GDM1 (cell line): ENCODE data around the gene UBB.

Experiments used
- DNase-seq: peaks from one replicate; lab custom pipeline; 2025; lab: John Stamatoyannopoulos, UW

The UBB gene

DNA sequence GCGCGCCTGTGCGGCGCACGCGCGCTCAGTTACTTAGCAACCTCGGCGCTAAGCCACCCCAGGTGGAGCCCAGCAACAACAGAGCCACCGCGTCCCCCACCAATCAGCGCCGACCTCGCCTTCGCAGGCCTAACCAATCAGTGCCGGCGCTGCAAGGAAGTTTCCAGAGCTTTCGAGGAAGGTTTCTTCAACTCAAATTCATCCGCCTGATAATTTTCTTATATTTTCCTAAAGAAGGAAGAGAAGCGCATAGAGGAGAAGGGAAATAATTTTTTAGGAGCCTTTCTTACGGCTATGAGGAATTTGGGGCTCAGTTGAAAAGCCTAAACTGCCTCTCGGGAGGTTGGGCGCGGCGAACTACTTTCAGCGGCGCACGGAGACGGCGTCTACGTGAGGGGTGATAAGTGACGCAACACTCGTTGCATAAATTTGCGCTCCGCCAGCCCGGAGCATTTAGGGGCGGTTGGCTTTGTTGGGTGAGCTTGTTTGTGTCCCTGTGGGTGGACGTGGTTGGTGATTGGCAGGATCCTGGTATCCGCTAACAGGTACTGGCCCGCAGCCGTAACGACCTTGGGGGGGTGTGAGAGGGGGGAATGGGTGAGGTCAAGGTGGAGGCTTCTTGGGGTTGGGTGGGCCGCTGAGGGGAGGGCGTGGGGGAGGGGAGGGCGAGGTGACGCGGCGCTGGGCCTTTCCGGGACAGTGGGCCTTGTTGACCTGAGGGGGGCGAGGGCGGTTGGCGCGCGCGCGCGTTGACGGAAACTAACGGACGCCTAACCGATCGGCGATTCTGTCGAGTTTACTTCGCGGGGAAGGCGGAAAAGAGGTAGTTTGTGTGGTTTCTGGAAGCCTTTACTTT, at the start of gene UBB:
Gene UBB (plus strand): TSS at position 452 of the 856 bp plus-strand sequence. CDS start 817 bp downstream, outside the sequence.
- DNase-seq, result peak; percentile 88

DNA sequence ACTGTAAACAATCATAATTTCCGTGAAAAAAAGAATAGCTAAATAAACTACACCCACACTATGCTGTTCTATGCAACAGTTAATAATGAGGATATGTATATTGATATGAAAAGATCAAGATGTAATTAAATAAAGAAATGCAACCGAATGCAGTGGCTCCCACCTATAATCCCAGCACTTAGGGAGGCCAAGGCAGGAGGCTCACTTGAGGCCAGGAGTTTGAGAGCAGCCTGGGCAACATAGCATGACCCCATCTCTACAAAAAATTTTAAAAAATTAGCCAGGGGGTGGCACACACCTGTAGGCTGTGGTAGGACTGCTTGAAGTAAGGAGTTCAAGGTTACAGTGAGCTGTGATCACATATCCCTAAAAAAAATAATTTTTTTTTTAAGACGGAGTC, 42.5 kb upstream of the UBB start:
- DNase-seq, result no peak

DNA sequence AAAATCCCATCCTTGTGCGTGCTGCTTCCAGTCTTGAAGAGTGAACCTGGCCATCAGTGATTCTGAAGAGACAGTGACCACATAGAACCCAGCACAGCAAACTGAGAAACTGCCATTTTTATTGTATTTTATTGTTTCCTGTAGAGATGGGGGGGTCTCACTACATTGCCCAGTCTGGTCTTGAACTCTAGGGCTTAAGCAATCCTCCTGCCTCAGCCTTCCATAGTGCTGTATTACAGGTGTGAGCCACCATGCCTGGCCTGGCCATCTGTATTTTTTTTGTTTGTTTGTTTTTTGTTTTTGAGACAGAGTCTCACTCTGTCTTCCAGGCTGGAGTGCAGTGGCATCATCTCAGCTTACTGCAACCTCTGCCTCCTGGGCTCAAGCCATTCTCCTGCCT, 41.5 kb upstream of the UBB start:
- DNase-seq, result no peak

DNA sequence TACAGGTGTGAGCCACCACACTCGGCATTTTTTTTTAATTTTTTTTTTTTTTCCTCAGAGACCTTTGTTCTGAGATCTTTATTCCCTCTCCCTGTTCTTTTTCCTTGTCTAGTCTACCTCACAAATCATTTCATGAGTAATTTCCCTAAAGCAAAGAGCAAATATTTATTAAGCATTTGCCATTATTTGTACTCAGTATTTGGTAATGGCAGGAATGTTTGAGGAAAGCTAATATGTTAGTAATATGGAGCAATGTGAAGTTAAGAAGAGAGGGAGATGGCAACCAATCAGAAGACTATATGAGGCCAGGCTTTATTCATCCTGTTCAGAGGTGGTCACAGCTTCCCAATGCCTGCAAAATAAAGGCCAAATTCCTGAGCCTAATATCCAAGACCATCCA, 40.9 kb upstream of the UBB start:
- DNase-seq, result no peak

DNA sequence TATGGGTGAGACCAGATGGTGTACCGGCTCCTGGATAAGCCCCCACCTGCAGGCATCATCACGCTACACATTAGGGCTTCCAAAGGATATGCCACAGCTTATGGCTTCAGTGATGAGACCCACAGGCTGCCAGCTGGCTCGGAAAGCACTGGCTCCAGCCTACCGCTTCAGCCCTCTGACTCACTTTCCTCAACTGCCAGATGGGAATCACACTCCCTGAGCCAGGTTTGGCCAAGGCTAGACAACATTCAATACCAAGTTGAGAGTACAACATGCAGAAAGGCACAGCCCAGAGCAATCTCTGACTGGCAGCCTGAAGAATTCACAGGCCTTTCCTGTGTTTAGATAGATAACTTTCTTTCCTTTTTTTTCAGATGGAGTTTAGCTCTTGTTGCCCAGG, 37.9 kb upstream of the UBB start:
- DNase-seq, result no peak

DNA sequence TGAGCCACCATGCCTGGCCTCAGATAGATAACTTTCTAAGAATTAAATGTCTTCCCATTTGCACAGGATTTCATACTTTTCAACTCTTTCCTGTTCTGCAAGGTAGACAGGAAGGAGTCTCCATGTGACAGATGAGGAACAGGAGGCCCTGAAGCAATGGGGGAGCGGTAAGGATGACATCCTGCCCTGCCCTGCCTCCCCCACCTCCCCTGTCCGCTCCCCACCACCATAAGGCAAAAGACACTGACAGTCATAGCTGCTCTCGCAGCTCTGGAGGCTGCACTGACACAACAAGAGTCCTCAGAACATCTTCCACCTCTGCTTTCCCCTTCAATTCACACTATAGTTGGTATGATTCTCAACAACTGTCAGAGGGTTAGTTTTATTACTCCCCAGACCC, 37.3 kb upstream of the UBB start:
- DNase-seq, result no peak

DNA sequence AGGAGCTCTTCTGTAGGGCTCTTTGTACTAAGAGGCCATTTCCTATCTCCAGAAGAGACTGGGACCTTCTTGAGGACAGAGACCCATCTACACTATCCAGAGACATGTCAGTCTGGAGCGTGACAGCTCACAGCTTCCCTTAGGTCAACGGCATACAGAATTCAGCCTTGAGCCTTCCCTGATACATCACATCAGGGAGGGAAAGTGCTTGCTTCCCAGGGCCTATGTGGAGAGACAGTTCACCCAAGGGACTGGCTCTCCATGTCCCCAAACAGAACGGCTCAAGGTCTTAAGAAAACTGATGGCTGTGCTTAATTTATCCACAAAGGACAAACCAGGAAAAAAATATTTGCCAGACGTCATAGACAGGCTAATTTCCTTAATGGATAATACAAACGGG, 35.3 kb upstream of the UBB start:
- no peak for DNase-seq

DNA sequence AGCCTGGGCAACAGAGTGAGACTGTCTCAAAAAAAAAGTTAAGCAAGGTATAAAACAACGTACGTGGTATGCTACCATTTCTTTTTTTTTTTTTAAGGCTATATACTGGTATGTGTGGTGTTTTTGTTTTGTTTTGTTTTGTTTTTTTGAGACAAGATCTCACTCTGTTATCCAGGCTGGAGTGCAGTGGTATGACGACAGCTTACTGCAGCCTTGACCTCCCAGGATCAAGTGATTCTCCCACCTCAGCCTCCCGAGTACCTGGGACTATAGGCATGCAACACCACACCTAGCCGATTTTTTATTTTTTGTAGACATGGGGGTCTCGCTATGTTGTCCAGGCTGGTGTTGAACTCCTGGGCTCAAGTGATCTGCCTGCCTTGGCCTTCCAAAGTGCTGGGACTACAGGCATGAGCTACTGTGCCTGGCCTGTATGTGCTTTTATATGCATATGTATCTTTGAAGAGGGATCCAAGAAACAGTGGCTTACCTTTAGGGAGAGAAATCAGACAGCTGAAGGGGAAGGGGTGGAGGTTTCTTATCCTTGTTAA, 34.1 kb upstream of the UBB start:
- DNase-seq, result no peak

DNA sequence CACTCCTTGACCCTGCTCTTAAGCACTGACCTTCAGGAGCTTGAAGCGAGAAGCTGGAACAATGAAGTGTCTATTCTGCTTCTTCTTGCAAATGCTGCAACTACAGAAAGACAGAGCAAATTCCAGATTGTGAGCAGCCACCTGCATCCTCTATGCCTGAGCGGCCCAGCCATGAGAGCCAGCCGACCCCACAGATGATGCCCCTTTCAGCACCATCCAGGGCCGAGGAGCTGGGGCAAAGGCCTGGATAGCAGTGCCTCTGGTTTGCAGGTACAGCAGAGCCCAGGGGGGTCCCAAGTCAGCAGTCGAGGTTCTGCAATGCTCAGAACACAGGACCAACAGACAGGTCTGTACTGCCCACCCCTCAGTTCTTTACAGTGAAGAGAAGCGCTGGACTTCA, 32.3 kb upstream of the UBB start:
- DNase-seq, result no peak

DNA sequence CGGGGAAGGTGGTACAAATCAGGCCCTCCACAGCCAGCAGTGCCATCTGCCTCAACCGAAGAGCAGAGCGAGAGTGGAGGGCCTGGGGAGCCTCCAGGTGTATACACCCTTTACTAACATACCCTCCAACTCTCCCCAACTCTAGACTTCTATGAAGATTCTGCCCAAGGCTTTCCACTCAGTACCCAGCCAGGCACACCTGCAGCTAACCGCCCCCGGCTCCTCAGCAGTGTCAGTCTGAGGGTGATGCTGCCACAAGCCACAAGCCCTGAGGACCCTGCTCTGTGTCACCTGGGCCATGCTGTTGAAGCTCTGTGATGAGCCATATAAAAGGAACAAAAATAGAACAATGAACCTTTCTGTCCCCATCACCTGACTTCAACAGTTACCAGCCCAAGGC, 31.5 kb upstream of the UBB start:
- no peak for DNase-seq

DNA sequence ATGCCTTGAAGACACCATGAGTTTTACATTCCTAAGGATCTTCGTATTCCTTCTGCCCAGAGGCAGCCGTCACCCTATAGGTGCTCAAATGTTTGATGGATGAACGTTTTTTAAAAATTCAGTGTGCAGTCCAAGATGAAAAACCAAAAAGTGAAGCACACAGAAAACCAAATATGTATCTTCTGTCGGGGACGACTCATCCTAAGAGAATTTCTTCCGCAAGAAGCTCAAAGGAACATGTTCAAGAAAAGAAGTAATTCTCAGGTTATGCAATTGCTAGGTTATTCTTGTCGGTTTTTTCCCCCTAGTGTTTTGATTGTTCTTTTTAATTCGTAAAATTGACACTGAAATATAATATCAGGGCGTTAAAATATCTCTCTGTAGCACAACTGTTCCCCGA, 29.1 kb upstream of the UBB start:
- DNase-seq, result no peak

DNA sequence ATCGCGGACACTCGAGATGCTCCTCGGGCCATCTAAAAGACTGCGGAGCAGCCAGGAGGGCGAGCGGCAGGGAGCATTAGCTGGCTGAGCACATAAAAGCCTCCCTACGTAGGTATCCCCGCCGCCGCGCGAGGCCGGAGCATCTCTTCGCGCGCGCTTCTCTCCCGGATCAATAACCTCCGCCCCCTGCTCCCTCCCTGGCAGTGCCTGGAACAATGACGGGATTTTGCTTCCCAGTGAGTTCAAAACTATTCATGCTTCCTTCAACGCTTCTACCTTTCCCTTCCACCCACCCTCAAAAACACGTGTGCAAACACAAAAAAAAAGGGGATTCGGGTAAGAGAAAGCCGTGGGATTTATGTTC, 28.6 kb upstream of the UBB start:
- DNase-seq, result no peak

DNA sequence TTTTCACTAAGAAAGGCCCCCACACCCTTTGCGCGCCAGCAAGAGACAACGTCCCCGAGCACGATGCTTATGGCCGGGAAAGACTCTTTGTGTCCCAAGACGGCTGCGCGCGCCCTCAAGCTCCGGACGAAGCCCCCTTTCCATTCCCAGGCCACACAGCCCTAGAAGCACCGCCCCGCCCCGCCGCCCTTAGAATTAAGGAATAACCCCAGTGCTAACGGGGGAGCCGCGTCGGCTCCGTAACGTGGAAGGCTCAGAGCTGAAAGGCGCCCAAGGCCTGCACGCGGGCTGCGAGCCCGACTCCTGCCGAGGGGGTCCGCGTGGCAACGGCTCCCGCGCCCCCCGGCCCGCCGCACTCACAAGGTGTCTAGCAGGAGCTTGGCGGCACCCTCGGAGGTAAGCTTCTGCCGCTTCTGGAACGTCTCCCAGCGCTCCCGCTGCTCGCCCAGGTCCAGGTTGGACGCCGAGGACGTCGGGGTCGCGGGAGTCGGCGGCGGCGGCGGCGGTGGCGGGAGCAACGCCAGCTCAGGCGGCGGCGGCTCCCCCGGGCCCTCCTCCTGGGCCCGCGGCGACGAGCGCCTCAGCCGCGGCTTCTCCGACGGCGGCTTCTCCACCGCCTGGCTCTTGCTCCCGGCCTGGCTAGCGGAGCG, 28.1 kb upstream of the UBB start:
- DNase-seq, result peak; percentile 54

DNA sequence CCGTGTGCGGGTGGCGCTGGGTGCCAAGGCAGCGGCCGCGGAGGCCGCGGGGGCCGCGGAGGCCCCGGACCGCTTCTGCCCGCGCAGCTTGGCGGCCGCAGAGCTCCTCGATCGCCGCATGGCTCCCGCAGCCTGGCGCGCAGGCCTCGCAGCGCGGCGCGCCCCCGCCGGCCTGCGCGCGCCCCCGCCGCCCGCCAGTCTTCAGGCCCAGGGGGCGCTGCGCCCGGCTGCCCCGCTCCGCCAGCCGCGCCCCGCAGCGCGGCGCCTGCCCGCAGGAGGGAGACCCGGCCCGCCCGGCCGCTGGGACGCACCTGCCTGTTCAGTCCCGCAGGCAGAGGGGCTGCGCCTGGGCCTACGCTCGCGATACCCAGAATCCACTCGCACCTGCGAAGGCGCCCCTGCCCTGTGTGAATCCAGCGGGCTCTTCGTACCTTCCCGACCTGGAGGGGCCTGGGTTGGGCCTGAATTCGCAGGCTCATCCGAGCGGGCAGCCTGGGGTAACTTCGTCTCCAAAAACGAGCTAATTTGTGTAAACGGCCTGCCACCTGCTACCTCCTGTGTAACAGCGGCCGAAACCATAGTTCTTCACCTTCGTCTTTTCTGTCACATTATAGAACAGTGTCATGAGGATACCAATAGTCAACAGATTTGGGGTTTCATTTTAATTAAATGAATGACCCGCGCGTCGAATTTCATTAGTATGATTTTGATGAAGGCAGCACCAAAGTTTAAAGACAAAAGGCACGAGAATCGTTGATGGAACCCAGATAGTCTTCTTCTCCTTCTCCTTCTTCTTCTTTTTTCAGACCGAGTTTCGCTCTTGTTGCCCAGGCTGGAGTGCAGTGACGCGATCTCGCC, 27.3 kb upstream of the UBB start, which contains the start of gene CENPV:
Gene CENPV (minus strand): TSS at position 153 of the 858 bp plus-strand sequence. CDS start 33 bp downstream, at position 120.
- peak; percentile 58 for DNase-seq

DNA sequence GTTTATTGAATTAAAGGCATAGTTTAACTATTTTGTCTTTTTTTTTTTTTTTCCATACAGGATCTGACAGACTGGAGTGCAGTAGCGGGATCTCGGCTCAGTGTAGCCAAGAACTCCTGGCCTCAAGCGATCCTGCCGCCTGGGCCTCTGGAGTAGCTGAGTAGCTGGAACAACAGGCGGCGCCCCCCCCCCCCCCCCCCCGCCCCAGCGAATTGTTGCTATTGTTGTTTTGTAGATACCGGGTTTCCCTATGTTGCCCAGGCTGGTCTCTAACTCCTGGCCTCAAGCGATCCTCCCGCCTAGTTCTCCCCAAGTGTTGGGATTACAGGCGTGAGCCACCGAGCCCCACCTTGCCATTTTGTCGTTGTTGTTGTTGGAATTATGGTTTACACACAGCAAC, 26.3 kb upstream of the UBB start:
- DNase-seq, result no peak

DNA sequence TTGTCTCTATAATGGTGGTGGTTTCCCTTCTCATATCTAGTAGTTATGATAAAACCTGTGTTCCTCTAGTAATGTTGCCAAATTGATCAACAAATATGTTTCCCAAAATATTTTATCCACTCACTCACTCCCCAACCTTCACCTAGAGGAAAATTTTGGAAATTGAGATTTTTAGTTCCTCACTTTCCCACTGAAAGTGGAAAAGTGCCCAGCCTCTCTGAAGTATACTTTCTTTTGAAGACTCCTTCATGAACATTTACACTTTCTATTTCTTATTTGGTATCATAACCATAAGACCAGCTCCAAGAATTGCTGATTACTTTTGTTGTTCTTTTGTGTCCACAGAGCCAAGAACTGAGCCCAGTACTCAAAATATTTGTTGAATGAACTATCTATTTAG, 22.5 kb upstream of the UBB start:
- no peak for DNase-seq

DNA sequence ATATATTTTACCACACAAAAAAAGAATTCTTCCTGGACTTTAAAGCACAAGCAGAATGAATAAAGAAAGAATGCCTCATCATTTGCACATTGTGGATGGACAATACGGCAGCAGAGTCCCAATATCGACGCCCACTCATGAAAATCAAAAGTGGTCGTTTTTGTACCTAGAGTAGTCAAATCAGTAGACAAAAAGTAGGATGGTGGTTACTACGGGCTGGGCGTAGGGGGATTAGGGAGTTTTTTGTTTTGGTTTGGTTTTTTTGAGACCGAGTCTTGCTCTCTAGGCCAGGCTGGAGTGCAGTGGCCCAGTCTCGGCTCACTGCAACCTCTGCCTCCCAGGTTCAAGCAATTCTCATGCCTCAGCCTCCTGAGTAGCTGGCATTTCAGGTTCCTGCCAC, 19.0 kb upstream of the UBB start:
- no peak for DNase-seq

DNA sequence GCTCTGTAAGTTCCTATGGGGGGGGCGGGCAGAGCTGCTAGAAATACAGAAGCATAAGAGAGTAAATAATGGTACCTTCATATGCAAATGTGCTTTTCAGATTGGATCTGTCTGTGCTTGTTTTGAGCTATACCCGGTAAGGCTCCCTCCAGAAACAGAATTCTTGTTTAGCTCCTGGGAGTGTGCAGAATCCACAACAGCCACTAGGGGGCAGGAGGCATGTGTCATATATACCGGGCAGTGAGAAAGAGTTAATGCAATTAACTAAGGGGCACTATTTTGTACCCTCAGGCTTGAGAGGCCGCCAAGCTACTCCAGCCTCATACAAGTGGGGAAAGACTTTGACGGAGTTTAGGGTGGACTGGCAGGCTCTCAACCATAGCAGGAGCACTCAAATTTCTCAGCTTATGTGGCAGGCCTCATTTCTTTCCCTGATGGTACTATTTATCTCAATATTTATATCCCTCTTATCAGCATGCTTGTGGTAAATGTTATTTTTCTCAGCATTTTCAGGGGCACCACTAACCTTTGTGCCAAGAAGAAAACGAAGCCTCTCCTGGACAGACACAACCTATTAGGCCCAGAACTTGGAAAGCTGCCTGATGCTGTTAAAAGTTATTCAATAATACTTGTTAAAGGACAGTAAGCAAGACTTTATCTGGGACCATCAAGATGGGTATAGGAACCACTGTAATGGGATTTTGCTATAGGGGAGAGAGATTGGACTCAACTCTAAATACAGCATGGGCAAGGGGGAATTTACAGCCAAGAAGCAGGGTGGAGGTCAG, 16.9 kb upstream of the UBB start:
- DNase-seq, result peak; percentile 43

DNA sequence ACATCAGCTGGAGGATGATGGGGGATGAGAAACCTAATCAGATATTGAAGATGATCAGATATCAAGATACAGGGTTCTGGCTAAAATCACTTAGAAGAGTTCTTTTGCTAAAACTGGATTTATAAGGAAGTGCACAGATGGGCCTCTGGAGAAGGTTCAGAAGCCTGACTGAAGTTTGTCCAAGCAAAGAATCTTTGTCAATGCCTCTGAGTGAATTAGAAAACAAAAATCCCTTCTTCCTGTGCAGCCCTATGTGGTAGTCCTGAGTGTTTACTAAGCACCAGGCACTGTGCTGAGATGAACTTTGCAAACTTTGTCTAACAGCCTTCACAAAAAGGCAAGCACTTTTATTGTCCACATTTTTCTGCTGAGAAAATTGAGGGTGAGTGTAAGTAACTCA, 16.3 kb upstream of the UBB start:
- no peak for DNase-seq

DNA sequence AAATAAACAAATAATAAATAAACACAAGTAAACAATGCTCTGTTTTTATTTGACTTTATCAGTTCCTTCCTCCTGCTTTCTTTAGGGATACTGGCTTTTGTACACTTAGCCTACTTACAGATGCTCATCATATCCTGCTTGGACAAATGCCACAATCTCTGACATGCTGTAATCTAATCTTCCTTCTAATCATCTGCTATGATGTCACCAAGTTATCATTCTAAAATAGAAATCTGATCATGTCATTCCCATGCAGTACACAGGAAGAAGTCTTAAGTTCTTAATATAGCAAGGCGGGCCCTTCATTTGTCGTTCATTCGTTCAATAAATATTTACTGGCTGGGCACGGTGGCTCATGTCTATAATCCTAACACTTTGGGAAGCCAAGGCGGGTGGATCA, 9.1 kb upstream of the UBB start:
- no peak for DNase-seq

DNA sequence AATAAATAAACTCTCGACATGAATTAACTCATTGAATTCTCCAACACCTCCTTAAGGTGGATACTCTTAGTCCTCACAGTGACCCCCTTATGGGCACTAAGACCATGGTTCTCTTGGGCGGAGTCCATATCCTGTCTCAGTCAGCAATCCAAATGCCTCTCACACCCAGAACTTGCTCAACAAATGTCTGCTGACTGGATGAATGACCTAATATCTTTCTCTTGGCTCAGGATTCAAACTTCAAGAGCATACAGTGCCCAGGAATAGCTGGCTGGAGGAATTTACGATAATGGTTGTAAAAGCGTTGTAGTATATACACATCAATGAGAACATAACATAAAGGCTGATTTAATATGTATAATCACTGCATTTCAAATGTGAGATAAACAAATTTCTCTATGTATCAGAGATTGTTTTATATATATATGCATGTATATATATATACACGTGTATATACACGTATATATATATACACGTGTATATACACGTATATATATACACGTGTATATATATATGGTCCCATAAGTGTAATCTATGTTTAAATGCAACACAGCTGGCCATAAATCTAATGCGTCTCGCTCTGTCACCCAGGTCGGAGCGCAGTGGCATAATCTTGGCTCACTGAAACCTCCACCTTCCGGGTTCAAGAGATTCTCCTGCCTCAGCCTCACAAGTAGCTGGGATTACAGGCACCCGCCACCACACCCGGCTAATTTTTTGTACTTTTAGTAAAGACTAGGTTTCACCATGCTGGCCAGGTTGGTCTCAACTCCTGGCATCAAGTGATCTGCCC, 6.5 kb upstream of the UBB start:
- no peak for DNase-seq
